HepG2 (cell line): ENCODE measurements around the gene PLXNA4. TPM values are rescaled to one million over a fixed set of nuclear protein-coding genes. Genes with fewer than 3 reads are reported as not detected.

ENCODE experiments used
- ATAC-seq: fragments of 200-7000 bp; cut with Tn5 transposase; 3 replicates; pipeline ENCODE4 v1.9.1; 2020; ENCODE audit warnings: mild to moderate bottlenecking, moderate library complexity
- BruUV-seq: library from RNA; stranded (reverse); fragments of 400-500 nt; replicated peaks from 2 replicates; lab custom pipeline; 2021; lab: Mats Ljungman, UMichigan
- CTCF ChIA-PET: fragments of 300-600 bp; formaldehyde crosslinking; extraction: SDS; loops from one replicate; lab custom pipeline; 2021; ENCODE audit warnings: low total read pairs, inconsistent platforms, low intra/inter-chr PET ratio; lab: Yijun Ruan, JAX
- POLR2A ChIA-PET: fragments of 350-600 bp; sonication (Branson Sonifier 250); formaldehyde crosslinking; loops from one replicate; lab custom pipeline; 2020; ENCODE audit warnings: antibody characterized with exemption, inconsistent platforms; lab: Yijun Ruan, JAX
- DNase-seq: peaks from one replicate; pipeline ENCODE4 v3.0.0-alpha.2; 2015; ENCODE audit warnings: low spot score
- FAIRE-seq: peaks from 3 replicates; lab custom pipeline; 2011; peaks lifted over from hg19 to GRCh38; lab: Jason Lieb, UNC
- H2AFZ ChIP-seq: one replicate; pipeline ENCODE4 v1.6.1; 2011; ENCODE audit warnings: low read length, inconsistent platforms
- H3K27ac ChIP-seq: fragments of 300-600 bp; 3 replicates; pipeline ENCODE4 v1.8.0; 2011; ENCODE audit warnings: mixed run types, mild to moderate bottlenecking, mixed read lengths, low read length, inconsistent platforms; ENCODE audit not compliant: insufficient read depth; ENCODE audit errors: extremely low read length
- H3K27me3 ChIP-seq, 2 experiments: fragments of 200-600 bp in 1 of 2; 2 replicates in 1 of 2; 3 replicates in 1 of 2; pipeline versions ENCODE4 v1.6.0 to v1.8.0; 2011; ENCODE audit warnings: low read length in 2 of 2, mild to moderate bottlenecking in 2 of 2, moderate library complexity in 2 of 2, inconsistent platforms in 1 of 2; ENCODE audit not compliant: insufficient read depth in 2 of 2, control insufficient read depth in 1 of 2
- H3K36me3 ChIP-seq, 2 experiments: fragments of 200-600 bp in 1 of 2; replicated peaks in 1 of 2; 2 replicates in 1 of 2; 3 replicates in 1 of 2; pipeline versions ENCODE4 v1.5.1 to v1.8.0; 2011; ENCODE audit warnings: low read length in 2 of 2, inconsistent platforms in 1 of 2; ENCODE audit not compliant: insufficient read depth in 2 of 2, control insufficient read depth in 1 of 2
- H3K4me1 ChIP-seq: 2 replicates; pipeline ENCODE4 v1.5.1; 2012; ENCODE audit warnings: low read length, inconsistent platforms; ENCODE audit not compliant: insufficient read depth
- H3K4me2 ChIP-seq: 2 replicates; pipeline ENCODE4 v1.6.0; 2011; ENCODE audit warnings: low read depth, low read length, inconsistent platforms
- H3K4me3 ChIP-seq, 3 experiments: fragments of 200-600 bp in 1 of 3; sonication (generic), shearing (Covaris generic) in 1 of 3; replicated peaks in 1 of 3; 2 replicates each; pipeline ENCODE4 v1.5.1; 2011 to 2016; ENCODE audit warnings: low read length in 3 of 3, inconsistent platforms in 2 of 3, low read depth in 2 of 3, mild to moderate bottlenecking in 2 of 3, control low read depth in 1 of 3, mixed read lengths in 1 of 3; ENCODE audit not compliant: insufficient read depth in 1 of 3
- H3K79me2 ChIP-seq: one replicate; pipeline ENCODE4 v1.6.1; 2011; ENCODE audit warnings: low read length, inconsistent platforms; ENCODE audit not compliant: insufficient read depth
- H3K9ac ChIP-seq: 2 replicates; pipeline ENCODE4 v1.6.0; 2011; ENCODE audit warnings: mild to moderate bottlenecking, low read depth, low read length, inconsistent platforms; ENCODE audit not compliant: insufficient read depth
- H3K9me3 ChIP-seq: 2 replicates; pipeline ENCODE4 v1.5.1; 2012; ENCODE audit warnings: mild to moderate bottlenecking, low read length
- H4K20me1 ChIP-seq: 2 replicates; pipeline ENCODE4 v1.6.0; 2011; ENCODE audit warnings: inconsistent platforms, mild to moderate bottlenecking, low read length, moderate library complexity; ENCODE audit not compliant: insufficient read depth
- CBX5 ChIP-seq: sonication (generic); formaldehyde crosslinking; IDR thresholded peaks from 2 replicates; pipeline ENCODE4 v1.4.0; 2020; ENCODE audit warnings: missing genetic modification reagents, borderline replicate concordance
- DR1 ChIP-seq: sonication (generic); formaldehyde crosslinking; IDR thresholded peaks from 2 replicates; pipeline ENCODE4 v1.8.0; 2021; ENCODE audit warnings: mild to moderate bottlenecking, missing genetic modification reagents, inconsistent platforms
- ETV5 ChIP-seq: IDR thresholded peaks from 2 replicates; pipeline ENCODE4 v1.6.1; 2018; ENCODE audit warnings: missing biosample characterization, missing genetic modification reagents, inconsistent platforms, borderline replicate concordance
- GZF1 ChIP-seq: sonication (generic); formaldehyde crosslinking; IDR thresholded peaks from 2 replicates; pipeline ENCODE4 v1.5.1; 2020; ENCODE audit warnings: mild to moderate bottlenecking, missing genetic modification reagents
- MIER3 ChIP-seq: IDR thresholded peaks from 2 replicates; pipeline ENCODE4 v1.6.1; 2016; ENCODE audit warnings: missing compliant biosample characterization, borderline replicate concordance
- NFKB2 ChIP-seq: sonication (generic); formaldehyde crosslinking; IDR thresholded peaks from 2 replicates; pipeline ENCODE4 v1.4.0; 2020; ENCODE audit warnings: missing genetic modification reagents, borderline replicate concordance
- RFXANK ChIP-seq: IDR thresholded peaks from 2 replicates; pipeline ENCODE4 v1.6.1; 2016
- XRCC5 ChIP-seq: fragments of 200-400 bp; formaldehyde crosslinking; optimal IDR thresholded peaks from 2 replicates; pipeline ENCODE3; 2017; ENCODE audit warnings: mild to moderate bottlenecking, low read length
- ZC3H4 ChIP-seq: sonication (generic); formaldehyde crosslinking; IDR thresholded peaks from 2 replicates; pipeline ENCODE4 v1.4.0; 2020; ENCODE audit warnings: missing genetic modification reagents, borderline replicate concordance
- ZNF232 ChIP-seq: sonication (generic); formaldehyde crosslinking; IDR thresholded peaks from 2 replicates; pipeline ENCODE4 v1.4.0; 2020; ENCODE audit warnings: missing genetic modification reagents, borderline replicate concordance
- ZNF329 ChIP-seq: sonication (generic); formaldehyde crosslinking; IDR thresholded peaks from 2 replicates; pipeline ENCODE4 v1.9.0; 2021; ENCODE audit warnings: low read depth, mild to moderate bottlenecking, missing genetic modification reagents
- ZNF614 ChIP-seq: IDR thresholded peaks from 2 replicates; pipeline ENCODE4 v1.6.1; 2018; ENCODE audit warnings: missing biosample characterization, missing genetic modification reagents, inconsistent platforms, borderline replicate concordance
- ZSCAN25 ChIP-seq: sonication (generic); formaldehyde crosslinking; IDR thresholded peaks from 2 replicates; pipeline ENCODE4 v1.8.0; 2022; ENCODE audit warnings: mild to moderate bottlenecking, missing genetic modification reagents
- WGBS: methylation state at CpG from one replicate; pipeline ENCODE4 v1.1.6; 2017; ENCODE audit warnings: low lambda C conversion rate; 5-methylcytosine and 5-hydroxymethylcytosine counted together
- in situ Hi-C: cut with HindIII; loops from 2 replicates; pipeline ENCODE4 v1.10.0; 2017; ENCODE audit warnings: low pct_unique_long_range_greater_than_20kb; ENCODE audit not compliant: extremely low pct_ligation_motif_present
- intact Hi-C: fragments of 100-400 bp; cut with micrococcal nuclease; formaldehyde crosslinking; loops from one replicate; pipeline ENCODE4 v1.10.0; 2022; ENCODE audit not compliant: unreplicated experiment
- polyA plus RNA-seq, 8 experiments: library from polyadenylated mRNA; depleted of rRNA in 3 of 8; stranded (reverse) in 7 of 8; unstranded in 1 of 8; fragments of >200 nt; fragmentation: Illumina TruSeq in 4 of 8; extraction: Trizol in 4 of 8; gene quantifications; 2 replicates each; pipeline versions ENCODE4 v1.2.1 to v1.2.3, GENCODE V29; 2011 to 2016; ENCODE audit warnings: low read depth in 4 of 8, missing spikeins in 1 of 8, mixed read lengths in 1 of 8; ENCODE audit not compliant: insufficient read depth in 1 of 8
- total RNA-seq, 5 experiments: library from RNA; depleted of rRNA; stranded (reverse); fragments of >200 nt; fragmentation: Illumina TruSeq; extraction: Trizol; gene quantifications; 2 replicates each; pipeline ENCODE4 v1.2.3, GENCODE V29; 2016; ENCODE audit warnings: low read depth in 1 of 5
- TF ChIP-seq, protein P1 (sequence below): sonication (generic); formaldehyde crosslinking; conservative IDR thresholded peaks from 2 replicates; pipeline ENCODE4 v1.8.0; 2022; ENCODE audit warnings: low read depth, missing genetic modification reagents
- TF ChIP-seq, protein P2 (sequence below): sonication (generic); formaldehyde crosslinking; IDR thresholded peaks from 2 replicates; pipeline ENCODE4 v1.5.1; 2020; ENCODE audit warnings: mild to moderate bottlenecking, missing genetic modification reagents, moderate library complexity
- TF ChIP-seq, protein P3 (sequence below): sonication (generic); formaldehyde crosslinking; IDR thresholded peaks from 2 replicates; pipeline ENCODE4 v1.9.0; 2021; ENCODE audit warnings: mild to moderate bottlenecking, missing genetic modification reagents

PLXNA4 gene
- total and polyA plus RNA-seq, 2 of the 13 experiments (the other 11 are each of a cell fraction or from before 2014, with no cell fraction given) = 0.01 to 0.04 TPM

DNA sequence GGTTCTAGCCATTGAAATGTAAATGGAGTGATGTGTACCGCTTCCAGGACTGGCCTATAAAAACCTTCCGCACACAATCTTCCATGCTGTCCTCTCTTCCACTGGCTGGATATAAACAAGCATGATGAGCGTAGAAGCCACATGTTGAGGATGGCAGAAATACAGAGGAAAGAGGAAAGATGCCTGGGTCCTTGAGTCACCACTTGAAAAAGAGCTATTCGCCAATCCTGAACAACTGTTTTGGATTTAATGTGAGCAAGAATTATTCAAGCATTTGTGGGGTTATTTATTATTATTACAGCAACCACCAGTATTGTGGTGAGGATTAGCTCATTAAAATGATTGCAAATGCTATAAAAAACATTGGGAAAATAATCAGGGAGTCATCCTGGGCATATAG is 45.8 kb upstream of the PLXNA4 start:
- no peak for FAIRE-seq
- Histone ChIP-seq H3K79me2 (no peaks in the 10 kb centered on the region), H3K4me1 (no peaks in the 10 kb centered on the region), H3K9me3 (no peaks in the 10 kb centered on the region), H3K9ac (no peak overlapping the region), H3K27ac (no peak overlapping the region), H3K4me2 (no peak overlapping the region), H2AFZ (no peak overlapping the region), H3K36me3 (no peaks in the 10 kb centered on the region), H3K27me3 (peaks cover 0 to 9% of the 10 kb centered on the region in 2 experiments; a peak in 1 of 5 replicates), H3K4me3 (no peak overlapping the region), H4K20me1 (no peaks in the 10 kb centered on the region)
- no peak for DNase-seq
- intact Hi-C loops = no loop called here
- 34% methylated on average over 4 of the region's 4 CpGs for WGBS
- POLR2A ChIA-PET = no interaction called here
- ATAC-seq = no peak
- CTCF ChIA-PET = no interaction called here
- BruUV-seq = no TSS peak
- in situ Hi-C loops = no loop called here
- TF ChIP-seq NFKB2 (no peak), ZSCAN25 (CRISPR knock-in tag) (no peak), CBX5 (no peak), ZNF329 (CRISPR knock-in tag) (no peak), MIER3 (CRISPR knock-in tag) (no peak), XRCC5 (no peak), GZF1 (CRISPR knock-in tag) (no peak), RFXANK (no peak), ZNF614 (no peak), ZC3H4 (CRISPR knock-in tag) (no peak), ETV5 (no peak), ZNF232 (no peak), DR1 (CRISPR knock-in tag) (no peak)
- TF ChIP-seq, protein P1, sequence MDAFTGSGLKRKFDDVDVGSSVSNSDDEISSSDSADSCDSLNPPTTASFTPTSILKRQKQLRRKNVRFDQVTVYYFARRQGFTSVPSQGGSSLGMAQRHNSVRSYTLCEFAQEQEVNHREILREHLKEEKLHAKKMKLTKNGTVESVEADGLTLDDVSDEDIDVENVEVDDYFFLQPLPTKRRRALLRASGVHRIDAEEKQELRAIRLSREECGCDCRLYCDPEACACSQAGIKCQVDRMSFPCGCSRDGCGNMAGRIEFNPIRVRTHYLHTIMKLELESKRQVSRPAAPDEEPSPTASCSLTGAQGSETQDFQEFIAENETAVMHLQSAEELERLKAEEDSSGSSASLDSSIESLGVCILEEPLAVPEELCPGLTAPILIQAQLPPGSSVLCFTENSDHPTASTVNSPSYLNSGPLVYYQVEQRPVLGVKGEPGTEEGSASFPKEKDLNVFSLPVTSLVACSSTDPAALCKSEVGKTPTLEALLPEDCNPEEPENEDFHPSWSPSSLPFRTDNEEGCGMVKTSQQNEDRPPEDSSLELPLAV = no peak
- TF ChIP-seq, protein P2, sequence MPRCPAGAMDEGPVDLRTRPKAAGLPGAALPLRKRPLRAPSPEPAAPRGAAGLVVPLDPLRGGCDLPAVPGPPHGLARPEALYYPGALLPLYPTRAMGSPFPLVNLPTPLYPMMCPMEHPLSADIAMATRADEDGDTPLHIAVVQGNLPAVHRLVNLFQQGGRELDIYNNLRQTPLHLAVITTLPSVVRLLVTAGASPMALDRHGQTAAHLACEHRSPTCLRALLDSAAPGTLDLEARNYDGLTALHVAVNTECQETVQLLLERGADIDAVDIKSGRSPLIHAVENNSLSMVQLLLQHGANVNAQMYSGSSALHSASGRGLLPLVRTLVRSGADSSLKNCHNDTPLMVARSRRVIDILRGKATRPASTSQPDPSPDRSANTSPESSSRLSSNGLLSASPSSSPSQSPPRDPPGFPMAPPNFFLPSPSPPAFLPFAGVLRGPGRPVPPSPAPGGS = no peak
- TF ChIP-seq, protein P3, sequence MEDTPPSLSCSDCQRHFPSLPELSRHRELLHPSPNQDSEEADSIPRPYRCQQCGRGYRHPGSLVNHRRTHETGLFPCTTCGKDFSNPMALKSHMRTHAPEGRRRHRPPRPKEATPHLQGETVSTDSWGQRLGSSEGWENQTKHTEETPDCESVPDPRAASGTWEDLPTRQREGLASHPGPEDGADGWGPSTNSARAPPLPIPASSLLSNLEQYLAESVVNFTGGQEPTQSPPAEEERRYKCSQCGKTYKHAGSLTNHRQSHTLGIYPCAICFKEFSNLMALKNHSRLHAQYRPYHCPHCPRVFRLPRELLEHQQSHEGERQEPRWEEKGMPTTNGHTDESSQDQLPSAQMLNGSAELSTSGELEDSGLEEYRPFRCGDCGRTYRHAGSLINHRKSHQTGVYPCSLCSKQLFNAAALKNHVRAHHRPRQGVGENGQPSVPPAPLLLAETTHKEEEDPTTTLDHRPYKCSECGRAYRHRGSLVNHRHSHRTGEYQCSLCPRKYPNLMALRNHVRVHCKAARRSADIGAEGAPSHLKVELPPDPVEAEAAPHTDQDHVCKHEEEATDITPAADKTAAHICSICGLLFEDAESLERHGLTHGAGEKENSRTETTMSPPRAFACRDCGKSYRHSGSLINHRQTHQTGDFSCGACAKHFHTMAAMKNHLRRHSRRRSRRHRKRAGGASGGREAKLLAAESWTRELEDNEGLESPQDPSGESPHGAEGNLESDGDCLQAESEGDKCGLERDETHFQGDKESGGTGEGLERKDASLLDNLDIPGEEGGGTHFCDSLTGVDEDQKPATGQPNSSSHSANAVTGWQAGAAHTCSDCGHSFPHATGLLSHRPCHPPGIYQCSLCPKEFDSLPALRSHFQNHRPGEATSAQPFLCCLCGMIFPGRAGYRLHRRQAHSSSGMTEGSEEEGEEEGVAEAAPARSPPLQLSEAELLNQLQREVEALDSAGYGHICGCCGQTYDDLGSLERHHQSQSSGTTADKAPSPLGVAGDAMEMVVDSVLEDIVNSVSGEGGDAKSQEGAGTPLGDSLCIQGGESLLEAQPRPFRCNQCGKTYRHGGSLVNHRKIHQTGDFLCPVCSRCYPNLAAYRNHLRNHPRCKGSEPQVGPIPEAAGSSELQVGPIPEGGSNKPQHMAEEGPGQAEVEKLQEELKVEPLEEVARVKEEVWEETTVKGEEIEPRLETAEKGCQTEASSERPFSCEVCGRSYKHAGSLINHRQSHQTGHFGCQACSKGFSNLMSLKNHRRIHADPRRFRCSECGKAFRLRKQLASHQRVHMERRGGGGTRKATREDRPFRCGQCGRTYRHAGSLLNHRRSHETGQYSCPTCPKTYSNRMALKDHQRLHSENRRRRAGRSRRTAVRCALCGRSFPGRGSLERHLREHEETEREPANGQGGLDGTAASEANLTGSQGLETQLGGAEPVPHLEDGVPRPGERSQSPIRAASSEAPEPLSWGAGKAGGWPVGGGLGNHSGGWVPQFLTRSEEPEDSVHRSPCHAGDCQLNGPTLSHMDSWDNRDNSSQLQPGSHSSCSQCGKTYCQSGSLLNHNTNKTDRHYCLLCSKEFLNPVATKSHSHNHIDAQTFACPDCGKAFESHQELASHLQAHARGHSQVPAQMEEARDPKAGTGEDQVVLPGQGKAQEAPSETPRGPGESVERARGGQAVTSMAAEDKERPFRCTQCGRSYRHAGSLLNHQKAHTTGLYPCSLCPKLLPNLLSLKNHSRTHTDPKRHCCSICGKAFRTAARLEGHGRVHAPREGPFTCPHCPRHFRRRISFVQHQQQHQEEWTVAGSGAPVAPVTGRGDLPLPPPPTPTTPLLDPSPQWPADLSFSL (CRISPR knock-in tag) = no peak
